HG02759 (cell line): ENCODE data around the gene CAMTA1.
"Not testable (repeated sequence)": the region's sequence is repeated elsewhere in the genome, so short reads cannot be mapped to it uniquely, and the experiment has no call there.

Source experiments
- ATAC-seq: cut with Tn5 transposase; IDR thresholded peaks from one replicate; pipeline ENCODE4 v1.9.1; 2021; ENCODE audit warnings: mild to moderate bottlenecking, moderate library complexity; ENCODE audit not compliant: unreplicated experiment

The CAMTA1 gene, protein sequence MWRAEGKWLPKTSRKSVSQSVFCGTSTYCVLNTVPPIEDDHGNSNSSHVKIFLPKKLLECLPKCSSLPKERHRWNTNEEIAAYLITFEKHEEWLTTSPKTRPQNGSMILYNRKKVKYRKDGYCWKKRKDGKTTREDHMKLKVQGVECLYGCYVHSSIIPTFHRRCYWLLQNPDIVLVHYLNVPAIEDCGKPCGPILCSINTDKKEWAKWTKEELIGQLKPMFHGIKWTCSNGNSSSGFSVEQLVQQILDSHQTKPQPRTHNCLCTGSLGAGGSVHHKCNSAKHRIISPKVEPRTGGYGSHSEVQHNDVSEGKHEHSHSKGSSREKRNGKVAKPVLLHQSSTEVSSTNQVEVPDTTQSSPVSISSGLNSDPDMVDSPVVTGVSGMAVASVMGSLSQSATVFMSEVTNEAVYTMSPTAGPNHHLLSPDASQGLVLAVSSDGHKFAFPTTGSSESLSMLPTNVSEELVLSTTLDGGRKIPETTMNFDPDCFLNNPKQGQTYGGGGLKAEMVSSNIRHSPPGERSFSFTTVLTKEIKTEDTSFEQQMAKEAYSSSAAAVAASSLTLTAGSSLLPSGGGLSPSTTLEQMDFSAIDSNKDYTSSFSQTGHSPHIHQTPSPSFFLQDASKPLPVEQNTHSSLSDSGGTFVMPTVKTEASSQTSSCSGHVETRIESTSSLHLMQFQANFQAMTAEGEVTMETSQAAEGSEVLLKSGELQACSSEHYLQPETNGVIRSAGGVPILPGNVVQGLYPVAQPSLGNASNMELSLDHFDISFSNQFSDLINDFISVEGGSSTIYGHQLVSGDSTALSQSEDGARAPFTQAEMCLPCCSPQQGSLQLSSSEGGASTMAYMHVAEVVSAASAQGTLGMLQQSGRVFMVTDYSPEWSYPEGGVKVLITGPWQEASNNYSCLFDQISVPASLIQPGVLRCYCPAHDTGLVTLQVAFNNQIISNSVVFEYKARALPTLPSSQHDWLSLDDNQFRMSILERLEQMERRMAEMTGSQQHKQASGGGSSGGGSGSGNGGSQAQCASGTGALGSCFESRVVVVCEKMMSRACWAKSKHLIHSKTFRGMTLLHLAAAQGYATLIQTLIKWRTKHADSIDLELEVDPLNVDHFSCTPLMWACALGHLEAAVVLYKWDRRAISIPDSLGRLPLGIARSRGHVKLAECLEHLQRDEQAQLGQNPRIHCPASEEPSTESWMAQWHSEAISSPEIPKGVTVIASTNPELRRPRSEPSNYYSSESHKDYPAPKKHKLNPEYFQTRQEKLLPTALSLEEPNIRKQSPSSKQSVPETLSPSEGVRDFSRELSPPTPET (N-terminal part only)

DNA sequence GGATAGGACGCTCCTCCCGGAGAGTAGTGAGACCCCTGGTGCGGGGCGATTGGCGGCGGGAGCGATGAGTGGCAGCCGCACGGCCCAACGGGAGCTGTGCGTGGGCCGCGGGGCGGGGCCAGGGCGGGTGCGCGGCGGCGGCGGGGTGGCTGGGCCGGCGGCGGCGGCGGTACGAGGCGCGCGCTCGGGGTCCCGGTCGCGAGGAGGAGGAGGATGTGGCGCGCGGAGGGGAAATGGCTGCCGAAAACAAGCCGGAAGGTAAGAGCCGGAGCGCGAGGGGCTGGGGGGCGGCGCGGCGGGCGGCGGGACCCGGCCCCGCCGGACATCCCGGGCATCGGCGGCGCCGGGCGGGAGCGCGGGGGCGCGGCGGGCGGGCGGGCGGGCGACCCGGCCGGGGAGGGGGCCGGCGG, at the start of gene CAMTA1:
Gene CAMTA1, plus strand, starts transcription at position 137 of the 410 bp plus-strand sequence. Its CDS starts 77 bp downstream, at position 214.
- peak; percentile 74 for ATAC-seq

DNA sequence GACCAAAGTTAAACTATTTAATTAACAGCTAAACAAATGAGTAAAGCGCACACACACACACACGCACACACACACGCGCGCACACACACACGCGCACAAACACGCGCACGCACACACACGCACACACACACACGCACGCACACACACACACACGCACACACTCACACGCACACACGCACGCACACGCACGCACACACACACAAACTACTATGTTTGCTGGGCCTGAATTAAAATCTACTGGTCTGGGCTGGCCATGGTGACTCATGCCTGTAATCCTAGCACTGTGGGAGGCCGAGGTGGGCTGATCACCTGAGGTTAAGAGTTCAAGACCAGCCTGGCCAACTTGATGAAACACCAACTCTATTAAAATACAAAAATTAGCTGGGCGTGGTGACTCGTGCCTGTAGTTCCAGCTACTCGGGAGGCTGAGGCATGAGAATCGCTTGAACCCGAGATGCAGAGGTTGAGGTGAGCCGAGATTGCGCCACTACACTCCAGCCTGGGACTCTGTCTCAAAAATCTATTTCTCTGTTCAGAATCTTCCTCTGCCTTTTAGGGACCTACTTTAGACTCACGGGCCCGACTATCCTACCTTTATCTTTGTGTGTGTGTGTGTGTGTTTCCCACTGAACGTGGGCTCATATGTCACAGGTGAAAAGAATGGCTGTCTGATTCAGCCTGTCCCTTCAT, 46.1 kb upstream of the CAMTA1 start:
- ATAC-seq: no peak

DNA sequence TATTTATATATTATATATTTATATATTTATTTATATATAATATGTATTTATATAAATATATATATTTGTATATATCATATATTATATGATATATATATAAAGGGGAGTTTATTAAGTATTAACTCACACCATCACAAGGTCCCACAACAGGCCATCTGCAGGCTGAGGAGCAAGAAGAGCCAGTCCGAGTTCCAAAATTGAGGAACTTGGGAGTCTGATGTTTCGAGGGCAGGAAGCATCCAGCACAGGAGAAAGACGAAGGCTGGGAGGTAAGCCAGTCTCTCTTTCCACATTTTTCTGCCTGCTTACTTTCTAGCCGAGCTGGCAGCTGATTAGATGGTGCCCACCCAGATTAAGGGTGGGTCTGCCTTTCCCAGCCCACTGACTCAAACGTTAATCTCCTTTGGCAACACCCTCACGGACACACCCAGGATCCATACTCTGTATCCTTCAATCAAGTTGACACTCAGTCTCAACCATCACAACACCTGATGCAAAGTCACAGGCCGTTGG, 42.5 kb upstream of the CAMTA1 start:
- ATAC-seq: not testable (repeated sequence)

DNA sequence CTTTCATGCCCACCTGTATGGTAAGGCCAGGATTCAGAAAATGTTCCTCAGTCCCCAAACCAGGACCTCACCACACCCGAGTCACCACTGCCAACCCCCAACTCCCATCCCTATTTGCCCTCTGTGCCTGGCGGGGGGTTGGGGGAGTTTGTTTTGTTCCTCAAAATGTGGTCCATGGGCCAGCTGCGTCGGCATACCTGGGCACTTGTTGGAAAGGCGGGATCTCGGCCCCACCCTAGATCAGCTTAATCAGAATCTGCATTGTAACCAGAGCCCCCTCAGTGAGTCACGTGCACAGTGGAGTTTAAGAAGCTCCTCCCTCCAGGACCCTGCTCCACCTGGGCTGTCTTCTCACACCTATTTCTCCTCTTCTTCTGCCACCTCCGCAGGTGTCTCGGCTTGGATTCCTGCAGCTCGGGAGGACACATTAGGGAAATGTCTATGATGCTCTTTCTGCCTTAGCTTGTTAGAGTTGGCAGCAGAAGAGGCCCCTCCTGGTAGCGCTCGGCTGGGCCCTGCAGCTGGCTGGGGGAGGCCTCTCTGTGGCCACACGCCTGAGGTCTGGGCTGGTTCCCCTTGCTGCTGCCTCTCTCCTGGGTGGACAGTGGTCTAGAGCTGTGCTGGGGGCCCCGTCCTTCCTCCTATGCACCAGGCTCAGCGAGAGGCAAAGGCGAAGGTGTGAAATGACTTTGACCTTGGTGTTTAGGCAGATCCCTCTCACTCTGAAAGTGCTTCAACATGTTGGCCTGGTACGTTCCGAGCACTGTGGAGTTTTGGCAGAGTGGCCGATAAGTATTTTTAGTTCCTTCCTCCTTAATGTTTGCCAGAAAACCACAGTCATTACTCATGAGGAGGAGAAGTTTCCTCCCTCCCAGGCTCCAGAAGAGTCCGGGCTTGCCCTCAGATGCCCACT, 41.8 kb upstream of the CAMTA1 start:
- no peak for ATAC-seq

DNA sequence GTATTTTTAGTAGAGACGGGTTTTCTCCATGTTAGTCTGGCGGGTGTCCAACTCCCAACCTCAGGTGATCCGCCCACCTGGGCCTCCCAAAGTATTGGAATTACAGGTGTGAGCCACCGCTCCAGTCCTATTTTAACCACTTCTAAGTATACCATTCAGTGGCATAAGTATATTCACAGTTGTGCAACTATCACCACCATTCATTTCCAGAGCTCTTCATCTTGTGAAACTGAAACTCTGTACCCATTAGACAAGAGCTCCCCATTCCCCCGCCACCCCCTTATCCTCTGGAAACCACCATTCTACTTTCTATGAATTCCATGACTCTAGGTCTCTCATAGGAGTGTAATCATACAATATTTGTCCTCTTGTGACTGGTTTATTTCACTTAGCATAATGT, 40.2 kb upstream of the CAMTA1 start:
- ATAC-seq: no peak

DNA sequence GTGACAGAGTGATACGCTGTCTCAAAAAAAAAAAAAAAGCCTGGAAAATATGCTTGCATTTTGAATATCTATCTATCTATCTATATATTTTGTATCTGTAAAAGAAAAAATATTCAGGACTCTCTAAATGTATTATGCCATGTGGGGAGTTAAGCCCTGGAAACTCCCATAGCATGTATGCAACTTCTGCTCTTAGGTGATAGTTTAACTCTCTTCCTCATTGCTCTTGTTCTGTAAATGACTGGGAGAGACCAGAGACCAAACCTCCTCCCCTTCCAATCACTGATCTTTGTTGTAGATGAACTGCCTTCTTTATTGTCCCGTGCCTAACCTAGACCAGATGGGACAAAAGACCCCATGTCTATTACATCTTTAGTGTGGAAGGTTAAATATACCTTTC, 37.6 kb upstream of the CAMTA1 start:
- ATAC-seq: no peak

DNA sequence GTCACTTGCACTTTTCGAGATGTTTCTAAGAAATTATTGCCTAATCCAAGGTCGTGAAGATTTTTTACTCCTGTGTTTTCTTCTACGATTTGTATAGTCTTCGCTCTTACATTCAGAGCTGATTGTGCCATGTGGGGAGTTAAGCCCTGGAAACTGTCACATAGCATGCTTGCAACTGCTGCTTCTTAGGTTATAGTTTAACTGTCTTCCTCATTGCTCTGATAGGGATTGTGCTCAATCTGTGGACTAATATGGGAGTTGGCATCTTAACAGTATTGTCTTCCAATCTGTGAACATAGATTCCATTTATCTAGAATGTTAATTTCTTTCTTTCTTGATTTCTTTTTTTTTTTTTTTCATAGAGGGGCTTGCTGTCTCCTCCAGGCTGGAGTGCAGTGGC, 34.8 kb upstream of the CAMTA1 start:
- no peak for ATAC-seq

DNA sequence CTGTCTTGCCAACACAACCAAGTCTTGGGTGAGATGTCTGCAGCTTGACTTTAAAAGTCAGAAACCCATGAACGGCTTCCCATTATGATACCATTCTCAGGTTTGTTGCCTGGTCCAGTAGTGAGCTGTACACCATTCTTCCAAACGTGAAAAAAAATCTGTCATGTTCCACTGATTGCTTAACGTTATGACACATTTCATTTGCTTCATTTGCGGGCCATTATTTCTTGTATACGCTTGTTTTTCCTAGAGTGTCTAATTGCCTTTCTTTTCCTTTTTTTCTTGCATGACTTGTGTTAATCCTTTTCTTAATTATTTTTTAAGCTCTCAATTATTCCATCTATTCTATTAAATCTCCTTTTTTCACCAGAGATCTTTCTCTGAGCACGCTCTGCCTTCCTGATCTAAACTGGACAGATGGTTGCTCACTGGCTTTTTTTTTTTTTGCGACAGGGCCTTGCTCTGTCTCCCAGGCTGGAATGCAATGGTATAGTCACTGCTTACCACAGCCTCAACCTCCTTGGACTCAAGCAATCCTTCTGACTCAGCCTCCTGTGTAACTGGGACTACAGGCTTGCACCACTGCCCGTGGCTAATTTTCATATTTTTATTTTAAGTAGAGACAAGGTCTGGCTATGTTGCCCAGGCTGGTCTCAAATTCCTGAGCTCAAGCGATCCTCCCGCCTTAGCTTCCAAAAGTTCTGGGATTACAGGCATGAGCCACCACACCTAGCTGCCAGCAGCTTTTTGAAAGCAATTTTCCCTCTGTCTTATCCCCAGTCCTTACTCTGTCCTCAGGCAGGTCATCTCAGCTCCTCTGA, 31.7 kb upstream of the CAMTA1 start:
- ATAC-seq: no peak

DNA sequence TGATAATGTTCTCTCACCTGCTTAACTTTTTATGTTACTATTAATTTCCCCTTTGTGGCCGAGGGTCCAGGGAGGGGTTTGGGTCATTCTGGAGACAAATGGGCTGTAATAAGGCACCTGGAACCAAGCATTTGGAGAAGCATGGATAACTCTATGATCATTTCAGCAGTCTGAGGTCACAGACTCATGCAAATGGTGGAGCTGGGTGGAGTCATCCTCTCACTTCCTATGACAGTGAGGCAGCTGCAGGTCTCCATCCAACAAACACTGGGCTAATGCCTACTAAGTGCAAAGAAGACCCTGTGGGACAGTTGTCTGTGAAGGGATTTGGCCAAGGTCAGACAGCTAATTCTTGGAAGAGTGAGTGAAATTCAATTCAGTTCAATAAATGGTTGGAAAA, 28.8 kb upstream of the CAMTA1 start:
- ATAC-seq: no peak

DNA sequence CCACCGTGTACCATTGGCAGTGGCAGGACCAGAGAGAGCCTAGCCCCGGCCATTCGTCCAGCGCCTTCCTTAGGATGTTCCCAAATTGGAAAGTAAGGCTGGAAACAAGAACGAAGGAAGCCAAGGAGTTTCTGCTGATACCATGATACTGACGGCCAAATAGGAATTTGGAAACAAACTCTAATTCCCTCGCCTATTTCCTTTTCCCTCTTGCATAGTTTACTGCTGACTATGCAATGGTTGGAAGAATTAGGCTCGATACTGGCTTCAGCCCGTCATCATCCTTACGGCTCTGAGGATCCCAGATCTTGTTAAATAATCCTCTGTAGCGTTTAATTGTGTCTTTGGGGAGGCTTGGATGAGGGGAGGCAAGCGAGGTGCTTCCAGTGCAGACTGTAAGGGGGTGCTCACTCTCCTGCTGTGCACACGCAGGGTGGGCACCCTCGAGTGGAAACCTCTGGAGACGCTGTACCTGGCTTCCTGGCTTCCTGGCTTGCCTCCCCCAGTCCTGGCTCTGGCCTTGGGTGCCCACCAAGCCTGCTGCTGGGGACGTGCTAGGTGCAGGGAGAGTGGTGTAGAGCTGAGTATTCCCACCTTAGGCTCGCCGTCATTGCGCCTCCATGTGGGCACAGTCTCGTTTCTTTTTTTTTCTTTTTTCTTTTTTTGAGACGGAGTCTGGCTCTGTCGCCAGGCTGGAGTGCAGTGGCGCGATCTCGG, 27.4 kb upstream of the CAMTA1 start:
- no peak for ATAC-seq

DNA sequence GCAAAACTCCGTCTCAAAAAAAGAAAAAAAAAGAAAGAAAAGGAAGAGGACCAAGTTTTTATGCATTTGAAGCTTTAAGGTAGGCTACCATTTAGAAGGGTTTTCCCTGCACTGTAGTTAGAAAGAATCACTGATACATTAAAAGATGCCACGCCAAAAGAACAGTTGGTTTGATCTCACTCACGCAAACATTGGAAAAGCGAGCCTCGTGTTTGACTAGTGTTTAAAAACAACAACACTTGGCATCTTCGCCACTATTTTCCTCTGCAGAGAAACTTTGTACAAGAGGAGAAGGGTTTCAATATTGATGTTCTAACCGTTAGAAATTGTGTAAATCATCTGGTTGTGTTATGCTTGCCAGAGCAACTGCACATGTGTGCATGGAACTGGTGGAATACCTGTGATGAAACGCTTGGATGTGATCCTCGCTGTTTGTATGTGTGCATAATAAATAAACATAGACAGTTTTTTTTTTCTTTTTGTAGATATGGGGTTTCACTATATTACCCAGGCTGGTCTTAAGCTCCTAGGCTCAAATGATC, 24.0 kb upstream of the CAMTA1 start:
- ATAC-seq: no peak

DNA sequence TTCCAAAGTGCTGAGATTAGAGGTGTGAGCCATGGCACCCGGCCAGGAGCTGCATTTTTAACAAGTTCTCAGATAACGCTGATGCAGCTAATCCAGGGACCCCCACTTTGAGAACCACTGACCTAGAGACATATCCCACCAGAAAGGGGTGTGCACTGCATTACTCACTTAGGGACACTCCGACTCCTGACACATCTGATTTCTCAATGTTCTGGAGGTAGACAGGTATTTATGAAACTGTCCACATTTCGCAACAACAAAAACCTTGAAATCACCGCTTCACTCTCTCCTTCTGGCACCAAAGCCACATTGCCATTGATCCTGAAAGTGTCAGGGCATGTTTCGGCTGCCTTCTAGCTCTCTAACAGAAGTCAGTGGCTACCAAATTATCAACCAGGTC, 23.2 kb upstream of the CAMTA1 start:
- no peak for ATAC-seq

DNA sequence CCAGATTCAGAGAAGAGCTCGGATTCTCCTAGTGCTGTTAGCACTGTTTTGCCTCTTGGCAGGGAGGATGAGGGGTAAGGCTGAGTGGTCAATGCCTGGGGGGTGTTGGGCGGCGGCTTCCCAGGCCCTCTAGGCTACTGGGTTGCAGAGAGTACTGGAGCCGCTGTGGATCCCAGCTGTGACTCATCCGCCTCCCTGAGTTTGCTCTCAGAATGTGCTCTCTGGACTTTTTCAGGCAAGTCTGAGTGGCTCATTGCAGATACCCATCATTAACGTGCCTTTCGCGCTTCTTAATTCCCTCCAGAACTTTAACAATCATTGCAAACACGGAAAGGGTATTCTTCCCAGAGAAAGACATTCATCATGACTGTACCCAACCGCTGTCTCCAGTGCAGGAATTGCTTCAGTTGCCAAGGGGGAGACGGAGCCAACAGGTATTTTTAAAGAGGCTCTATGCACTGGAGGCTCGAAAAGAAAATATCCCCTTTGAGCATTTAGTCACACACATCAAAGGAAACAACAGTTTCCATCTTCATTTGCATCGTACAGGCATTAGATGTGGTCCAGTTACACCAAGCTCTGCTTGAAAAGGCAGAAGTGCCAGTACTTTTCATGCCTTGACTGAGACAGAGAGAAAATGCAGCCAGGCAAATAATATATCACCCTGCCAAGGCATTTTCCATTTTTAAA, 14.4 kb upstream of the CAMTA1 start:
- no peak for ATAC-seq

DNA sequence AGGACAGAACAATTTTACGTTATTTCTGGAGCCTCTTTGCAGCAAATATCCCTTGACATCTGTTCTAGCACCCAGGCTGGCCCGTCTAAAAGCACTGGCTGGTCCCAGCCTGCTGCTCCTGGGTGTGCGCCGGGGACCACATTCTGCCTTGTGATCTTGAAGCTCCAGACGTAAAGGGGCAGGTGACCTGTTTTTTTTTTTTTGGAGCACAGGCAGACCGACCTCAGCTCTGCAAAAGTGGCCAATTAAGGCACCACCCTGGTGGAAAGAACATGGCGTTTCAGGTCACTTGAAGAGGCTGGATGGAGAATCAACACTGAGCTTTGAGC, 13.8 kb upstream of the CAMTA1 start:
- no peak for ATAC-seq

DNA sequence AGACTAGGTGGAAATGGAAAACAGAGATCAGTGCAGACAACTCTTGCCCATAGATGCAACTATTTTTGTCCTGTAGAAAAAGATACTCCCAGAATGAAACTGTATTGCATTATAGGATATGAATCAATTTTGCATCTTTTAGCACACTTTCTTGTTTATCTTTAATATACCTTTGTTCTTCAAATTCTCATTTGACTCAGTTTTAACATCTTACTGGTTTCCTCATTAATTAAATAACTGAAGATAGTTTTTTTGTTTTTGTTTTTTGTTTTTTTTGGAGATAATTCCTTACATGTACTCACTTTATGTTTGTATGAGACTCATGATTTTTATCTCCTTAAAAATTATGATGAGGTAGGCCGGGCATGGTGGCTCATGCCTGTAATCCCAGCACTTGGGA, 10.9 kb upstream of the CAMTA1 start:
- no peak for ATAC-seq

DNA sequence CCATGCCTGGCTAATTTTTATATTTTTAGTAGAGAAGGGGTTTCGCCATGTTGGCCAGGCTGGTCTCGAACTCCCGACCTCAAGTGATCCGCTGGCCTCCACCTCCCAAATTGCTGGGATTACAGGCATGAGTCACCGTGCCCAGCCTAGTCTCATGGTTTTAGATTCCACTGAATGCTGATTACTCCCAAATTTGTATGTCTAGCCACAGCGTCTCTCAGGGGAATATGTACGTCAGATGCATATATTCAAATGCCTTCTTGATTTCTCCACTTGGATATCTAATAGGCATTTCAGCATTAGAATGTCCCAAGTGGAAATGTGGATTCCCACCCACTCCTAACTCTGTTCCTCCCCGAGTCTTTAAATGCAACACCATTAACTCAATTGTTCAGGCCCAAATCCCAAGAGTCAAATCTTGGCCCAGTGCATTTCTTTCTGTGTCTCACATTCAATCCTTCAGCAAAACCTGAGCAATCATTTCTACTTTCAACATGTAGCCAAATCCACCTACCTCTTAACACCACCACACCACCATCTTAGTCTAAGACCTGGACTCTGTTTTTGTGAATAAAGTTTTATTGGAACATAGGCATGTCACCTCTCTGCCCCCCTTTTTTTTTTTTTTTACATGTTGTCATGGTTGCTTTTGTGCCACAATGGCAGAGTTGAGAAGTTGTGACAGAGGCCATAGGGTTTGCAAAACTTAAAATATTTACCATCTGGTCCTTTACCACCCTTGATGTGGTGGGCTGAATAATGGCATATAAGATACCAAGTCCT, 9.8 kb upstream of the CAMTA1 start:
- no peak for ATAC-seq
